ENCODE measurements around the gene FAM3B.
"Not testable (repeated sequence)": the region's sequence is repeated elsewhere in the genome, so short reads cannot be mapped to it uniquely, and the experiment has no call there.

The FAM3B gene

GRCh38 chr21:41357546-41357945 is 40.9 kb downstream of the FAM3B start:
- DNase-seq = no peak

DNA sequence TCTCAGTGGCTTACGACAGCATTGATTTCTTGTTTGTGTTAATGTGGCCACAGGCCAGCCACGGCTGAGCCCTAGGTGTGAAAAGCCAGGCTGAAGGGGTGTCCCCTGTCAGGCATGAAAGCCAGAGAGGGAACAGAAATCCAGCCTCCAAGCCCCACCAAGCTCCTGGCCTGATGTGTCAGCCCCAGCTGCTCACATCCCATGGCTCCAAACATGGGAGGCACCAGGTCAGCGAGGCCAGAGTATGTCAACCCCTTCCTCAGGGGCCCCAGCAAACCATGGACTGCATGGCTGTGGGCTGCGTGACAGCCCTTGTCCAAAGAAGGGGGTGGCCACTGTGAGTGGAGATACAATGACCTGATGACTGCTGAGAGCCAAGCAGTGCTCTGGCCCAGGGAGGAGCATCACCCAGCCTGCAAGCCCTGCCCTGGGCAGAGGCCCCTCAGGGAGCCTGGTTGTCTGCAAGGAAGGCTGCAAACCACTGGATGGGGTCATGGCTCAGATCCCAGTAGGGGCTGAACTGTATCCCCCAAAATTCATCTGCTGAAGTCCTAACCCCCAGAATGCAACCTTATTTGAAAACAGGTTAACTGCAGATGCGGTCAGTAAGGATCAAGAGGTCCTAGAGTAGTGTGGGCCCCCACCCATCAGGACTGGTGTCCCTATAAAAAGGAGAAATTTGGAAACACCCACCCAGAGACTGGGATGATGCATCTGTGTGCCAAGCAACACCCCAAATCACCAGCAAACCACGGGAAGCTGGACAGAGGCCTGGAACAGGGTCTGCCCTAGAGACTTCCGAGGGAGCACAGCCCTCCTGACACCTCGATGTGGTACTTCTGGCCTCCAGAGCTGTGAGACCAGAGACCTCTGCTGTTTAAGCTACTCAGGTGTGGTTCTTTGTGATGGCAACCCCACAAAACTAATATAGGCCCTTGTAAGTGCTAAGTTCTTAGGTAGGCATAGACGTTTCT is 41.9 kb downstream of the FAM3B start:
- no peak for DNase-seq

- DNase-seq = no peak
Measured at GRCh38 chr21:41359286-41359685, 42.7 kb downstream of the FAM3B start.

DNA sequence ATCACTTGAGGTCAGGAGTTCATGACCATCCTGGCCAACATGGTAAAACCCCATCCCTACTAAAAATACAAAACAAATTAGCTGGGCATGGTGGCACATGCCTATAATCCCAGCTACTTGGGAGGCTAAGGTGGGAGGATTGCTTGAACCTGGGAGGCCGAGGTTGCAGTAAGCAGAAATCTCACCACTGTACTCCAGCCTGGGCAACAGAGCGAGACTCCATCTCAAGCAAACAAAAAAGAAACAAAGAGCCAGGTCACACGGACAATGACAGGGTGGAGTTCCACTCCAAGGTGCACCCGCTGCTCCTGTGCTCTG is 43.1 kb downstream of the FAM3B start:
- DNase-seq = not testable (repeated sequence)

DNA sequence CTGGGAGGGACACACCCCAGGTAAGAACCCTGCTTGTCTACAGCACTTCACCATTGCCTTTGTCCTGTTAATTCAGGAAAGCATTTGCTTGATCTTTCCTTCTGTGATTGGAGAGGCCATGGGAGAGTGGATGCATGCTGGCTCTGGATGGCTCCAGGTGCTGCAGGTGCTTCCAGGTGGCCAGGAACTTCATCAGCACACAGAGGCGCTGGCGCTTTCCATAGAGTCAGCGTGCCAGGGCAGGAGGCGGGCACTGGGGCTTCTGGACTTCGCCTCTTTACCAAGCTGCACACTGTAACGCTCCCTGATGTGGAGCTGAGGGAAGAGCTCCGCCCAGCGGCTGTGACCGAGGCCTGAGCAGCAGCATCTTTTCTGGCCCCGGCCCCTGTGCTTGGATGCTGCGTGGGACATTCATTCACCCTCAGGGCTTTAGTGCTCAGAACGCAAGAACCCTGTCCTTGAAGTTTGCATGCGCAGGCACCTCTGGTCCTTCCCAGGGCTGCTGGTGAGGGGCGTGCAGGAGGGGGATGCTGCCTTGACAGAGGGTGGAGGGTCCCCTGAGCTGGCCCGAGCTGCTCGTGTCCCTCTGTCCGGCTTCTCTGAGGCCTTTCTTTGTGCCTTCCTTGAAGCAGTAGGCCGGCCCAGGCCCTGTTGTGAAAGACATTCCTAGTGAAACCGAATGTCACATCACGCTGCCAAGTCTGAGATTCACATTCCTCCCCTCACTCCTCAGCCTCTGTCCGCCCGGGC is 43.6 kb downstream of the FAM3B start:
- peak; percentile 20 for DNase-seq

GRCh38 chr21:41361053-41361785 is 44.6 kb downstream of the FAM3B start:
- no peak for DNase-seq

DNA sequence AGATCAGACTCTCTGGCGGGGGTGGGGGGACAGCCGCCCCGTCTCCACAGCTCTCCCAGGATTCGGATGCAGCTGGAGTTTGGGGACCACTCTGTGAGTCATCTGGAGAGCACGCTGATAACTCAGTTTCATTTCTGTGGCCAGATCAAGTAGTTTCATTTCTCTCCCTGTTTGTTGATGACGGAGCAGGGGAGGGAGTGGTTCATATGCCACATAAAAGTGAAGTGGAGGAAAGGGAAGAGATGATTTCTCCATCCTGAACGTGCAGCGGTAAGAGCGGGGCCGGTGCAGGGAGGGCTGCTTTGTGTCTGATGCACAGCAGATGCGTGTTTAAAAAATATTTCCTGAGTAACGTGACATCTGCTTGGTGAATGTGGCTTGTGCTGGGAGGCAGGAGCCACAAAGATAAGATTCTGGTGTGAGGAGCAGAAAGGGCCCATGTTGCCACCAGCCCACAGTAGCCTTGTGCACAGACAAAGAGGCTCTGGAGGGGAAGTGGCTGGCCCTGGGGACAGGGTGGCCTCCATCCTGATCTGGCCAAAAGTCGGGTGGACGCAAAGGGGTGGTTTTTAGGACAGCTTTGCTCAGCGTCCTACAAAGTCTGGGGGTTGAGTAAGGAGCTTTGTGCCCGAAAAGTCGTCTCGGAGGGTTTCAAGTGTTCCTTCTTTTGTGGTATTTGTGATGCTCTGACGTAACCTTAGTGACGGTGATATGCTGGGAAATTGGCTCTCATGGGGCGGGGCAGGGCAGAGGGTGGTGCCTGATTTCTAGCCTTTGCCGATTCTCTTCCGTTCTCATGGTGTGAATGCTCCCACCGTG is 45.4 kb downstream of the FAM3B start, which contains the start of gene MX2:
Gene MX2 (plus strand): TSS at position 242 of the 819 bp plus-strand sequence. CDS start 14,880 bp downstream, outside the sequence.
- DNase-seq = no peak

GRCh38 chr21:41362605-41363369 is 46.2 kb downstream of the FAM3B start:
- no peak for DNase-seq

GRCh38 chr21:41363370-41364270 is 47.0 kb downstream of the FAM3B start:
- no peak for DNase-seq

DNA sequence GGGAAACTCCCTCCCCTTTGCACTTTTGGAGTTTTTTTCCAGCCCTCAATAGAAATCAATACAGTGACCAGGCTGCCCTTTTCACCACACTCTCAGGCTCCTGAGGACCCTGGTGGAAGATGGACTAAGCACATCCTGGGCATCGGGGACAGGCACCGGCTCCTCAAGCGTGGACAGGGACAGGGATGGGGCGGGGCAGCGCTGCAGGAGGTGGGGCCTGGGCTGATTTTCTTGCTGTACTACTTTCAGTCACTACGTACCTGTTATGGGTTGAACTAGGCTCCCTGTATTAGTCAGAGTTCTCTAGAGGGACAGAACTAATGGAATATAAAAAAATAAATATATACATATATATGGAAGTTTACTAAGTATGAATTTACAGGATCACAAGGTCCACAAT is 47.7 kb downstream of the FAM3B start:
- no peak for DNase-seq

GRCh38 chr21:41365377-41366107 is 48.9 kb downstream of the FAM3B start:
- no peak for DNase-seq

DNA sequence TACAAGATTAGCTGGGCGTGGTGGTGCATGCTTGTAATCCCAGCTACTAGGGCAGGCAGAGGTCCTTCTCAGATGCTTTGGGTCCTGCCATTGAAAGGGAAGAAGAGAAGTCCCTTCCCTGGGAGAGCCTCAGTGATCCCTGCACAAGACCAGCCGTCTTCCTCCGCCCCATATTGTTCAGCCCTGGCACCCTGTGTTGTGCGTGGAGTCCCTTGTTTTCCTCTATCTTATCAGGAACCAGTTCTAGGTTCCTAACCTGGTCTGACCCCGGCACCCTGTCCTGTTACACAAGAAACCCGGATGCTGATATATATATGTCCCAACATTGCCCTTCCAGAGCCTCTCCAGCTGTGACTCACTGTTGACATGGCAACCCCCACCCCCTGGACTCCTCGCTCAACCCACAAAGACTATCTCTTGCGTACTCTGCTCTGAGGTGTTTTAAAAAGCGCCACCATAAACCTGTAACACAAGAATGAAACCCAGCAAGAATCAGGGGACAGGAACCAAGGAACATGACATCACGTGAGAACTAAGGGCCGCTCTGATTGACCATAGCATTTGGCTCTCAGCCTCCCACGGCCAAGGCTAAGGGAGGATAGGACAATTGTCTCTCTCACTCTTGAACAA is 50.0 kb downstream of the FAM3B start:
- no peak for DNase-seq

DNA sequence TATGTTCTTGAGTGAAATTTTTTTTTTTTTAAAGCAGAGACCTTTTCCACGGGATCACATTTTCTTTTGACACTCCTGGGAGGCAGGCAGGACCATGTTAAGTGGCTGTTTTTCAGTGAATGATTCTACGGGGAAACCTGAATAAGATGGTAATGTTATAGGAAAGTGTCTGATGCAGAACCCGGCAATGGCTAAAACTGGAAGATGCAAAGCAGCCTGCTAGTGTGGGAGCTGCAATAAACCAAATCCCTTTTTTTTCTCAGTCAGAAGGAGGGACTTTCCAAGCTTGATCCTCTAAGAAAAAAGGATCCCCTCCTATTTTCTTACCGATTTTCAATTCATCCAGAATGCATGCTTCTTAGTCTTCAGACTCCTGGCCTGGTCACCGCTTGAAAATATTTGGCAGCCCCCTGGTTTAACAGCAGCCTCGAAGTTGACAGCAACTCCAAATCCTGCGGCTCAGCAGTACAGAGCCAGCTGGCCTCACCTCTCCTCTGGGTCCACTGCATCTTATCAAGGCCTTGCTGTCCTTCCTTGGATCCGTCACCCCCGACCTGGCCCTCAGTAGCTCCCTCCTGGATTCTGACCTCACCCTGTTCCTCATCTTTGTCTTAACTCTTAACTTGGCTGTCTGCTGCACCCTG is 50.8 kb downstream of the FAM3B start:
- no peak for DNase-seq

DNA sequence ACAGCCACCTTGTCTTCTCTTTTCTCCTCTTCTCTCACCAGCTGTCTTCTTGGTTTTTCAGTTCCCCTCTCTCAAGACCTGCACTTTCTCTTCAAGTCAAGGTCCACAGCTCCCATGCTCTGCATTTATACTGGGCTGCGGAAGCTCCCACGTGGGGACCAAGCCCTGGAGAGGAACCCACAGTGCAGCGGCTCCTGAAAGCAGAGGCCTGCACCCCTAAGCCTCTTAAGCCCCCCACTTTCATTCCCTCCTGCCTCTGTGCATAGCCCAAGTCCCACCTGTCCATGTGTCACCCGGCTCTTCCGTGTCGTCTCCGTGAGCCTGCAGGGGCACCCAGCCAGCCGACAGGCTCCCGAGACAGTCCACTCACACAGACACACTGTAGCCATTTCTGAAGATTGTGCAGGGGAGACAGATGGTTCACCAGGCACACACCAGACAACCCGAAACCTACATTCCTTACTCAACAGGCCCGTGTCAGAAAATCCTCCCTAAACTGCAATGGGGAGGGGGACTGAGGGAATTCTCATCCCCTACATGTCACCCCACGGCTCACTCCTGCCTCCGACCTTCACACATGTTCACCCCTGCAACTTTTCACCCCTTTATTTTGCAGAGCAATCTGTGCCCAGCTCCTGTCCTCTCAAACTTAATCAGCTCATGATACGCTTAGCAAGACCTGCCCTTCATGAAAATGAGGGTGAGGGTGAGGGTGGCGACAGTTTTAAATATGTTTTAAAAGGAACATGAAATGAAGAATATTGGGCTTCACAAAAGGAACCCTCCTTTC is 51.5 kb downstream of the FAM3B start:
- DNase-seq = no peak

- DNase-seq = no peak
Measured at GRCh38 chr21:41368735-41369104, 52.1 kb downstream of the FAM3B start.

DNA sequence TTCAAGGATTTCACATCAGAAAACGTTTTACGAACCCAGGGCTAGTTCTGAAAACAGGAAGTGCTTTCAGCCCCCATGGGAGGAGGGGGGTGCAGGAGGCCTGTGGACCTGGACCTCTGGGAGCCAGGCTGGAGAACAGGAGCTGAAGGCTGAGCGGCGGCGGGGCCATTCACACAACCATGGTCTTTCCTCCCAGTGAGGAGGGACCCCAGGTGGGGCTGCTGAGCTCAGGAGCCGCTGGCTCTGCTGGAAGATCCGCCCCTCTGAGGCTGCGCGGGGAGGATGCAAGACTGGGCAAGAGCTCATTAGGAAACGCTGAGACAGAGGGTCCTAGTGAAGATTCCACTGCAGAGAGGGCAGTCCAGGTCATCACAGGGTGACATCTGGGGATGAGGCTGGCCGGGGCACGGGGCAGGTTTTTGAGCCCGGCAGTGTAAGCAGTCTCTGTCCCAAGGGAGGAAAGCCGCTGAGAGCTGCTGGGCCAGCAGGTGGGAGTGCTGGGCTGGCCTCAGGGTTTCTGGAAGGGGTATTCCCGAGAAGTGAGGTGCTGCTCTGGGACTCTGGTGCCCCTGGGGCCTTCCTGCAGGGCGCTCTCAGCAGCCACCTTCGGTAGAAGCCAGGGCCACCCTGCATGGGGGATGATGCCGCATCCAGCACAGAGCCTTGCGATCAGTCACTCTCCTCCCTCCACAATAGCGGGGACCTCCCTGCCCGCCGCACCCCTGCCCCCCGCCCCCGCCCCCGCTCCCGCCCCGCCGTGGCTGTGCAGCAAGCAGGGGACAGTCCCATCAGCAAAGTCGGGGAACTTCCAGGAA is 52.7 kb downstream of the FAM3B start:
- DNase-seq = peak; percentile 39

Measured in NCI-H1092 (cell line).